GM20431 (cell line): ENCODE results near the gene SOX8.

ENCODE experiments used
- in situ Hi-C: fragments of 300-500 bp; cut with MseI, MboI; formaldehyde crosslinking; loops from one replicate; pipeline ENCODE4 v1.15.0; 2020; ENCODE audit warnings: low sequenced_read_pairs; ENCODE audit not compliant: unreplicated experiment

The SOX8 gene

DNA sequence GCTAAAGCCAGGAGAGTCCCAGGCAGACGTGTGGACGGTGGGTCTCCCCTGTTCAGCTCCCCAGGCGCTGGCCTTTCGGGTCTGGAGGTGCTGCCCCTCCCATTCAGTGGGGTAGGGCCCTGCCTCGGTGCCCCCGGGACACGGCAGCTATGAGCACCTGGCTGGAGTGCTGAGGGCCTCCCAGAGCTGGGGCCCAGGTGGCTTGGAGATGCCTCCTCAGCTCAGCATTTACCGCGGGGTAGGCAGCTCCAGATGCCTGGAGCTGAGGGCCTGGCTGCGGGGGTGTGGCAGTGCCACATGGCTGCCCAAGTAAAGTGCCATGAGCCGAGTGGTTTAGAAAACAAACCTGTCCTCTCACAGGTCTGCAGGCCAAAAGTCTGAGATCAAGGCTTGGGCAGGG is 19.5 kb downstream of the SOX8 start:
- in situ Hi-C loops: no loop called here

DNA sequence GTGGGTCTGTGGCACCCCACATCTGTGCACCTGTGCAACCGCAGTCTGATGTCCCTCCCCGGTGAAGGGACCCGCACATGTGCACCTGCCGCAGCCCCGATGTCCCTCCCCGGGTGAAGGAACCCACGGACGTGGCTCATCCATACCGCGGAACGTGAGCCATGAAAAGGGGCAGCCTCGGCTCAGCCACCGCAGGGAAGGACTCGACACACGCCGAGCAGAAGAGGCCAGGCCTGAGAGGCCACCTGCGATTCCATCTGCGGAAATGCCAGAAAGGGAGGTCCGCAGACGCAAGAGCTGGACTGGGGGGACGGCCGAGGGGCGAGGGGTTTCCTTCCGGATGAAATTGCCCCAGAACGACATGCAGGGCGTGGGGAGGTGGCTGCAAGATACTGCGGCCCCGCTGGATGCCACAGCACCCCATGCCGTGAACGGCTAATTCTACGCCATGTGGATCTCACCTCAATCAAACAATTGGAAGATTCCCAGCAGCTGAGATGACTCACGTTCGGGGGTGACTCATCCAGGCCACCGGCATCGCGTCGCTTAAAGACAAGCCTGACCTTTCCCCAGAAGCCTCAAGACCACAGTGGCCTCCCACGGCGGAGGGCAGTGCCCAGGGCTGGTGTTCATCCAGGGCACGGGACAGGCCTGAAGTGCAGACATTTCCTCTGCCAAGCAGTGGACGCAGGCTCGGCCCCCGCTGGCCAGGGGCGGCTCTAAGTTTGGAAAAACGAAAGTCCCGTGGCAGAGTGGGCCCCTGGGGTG is 21.0 kb downstream of the SOX8 start:
- in situ Hi-C loops: no loop called here

DNA sequence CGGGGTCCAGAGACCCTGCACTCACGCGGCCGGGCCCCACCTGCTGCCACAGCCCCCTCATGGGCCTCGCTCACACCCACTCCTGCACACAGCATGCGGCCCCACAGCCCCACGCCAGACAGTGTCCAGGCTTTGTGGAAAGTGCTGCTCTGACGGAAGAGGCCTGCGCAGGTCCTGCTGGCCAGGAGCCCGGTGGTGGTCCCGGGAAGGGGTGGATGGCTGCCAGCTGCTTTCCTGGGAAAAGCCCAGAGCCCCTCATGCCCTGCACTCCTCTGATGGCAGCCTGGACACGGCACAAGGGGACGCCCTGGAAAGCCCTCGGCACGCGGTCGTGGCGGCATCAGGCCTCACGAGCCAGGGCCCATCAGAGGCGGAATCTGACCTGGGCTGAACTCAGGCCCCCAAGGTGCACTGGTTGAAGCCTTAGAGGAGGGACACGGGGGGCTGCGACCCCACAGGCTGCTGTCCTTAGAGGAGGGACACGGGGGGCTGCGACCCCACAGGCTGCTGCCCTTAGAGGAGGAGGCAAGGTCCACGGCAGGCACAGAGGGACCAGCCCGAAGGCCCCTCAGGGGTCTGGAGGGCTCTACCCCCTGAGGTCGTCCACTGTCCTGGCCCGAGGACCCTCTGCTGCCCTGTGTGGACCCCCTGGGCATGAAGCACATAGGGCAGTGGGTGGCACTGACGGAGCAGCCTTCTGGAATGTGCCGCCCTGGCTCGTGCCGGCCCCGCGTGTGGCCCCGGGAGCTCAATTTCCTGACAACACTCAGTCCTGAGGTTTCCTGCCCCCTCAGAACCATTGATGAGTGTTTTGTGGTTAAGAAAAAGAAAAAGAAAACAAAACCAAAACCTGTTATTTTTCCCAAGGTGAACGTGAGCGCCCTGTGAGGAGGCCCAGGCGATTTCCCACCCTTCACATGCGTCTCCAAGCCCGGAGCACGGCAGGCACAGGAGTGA is 22.1 kb downstream of the SOX8 start:
- in situ Hi-C loops: no loop called here

DNA sequence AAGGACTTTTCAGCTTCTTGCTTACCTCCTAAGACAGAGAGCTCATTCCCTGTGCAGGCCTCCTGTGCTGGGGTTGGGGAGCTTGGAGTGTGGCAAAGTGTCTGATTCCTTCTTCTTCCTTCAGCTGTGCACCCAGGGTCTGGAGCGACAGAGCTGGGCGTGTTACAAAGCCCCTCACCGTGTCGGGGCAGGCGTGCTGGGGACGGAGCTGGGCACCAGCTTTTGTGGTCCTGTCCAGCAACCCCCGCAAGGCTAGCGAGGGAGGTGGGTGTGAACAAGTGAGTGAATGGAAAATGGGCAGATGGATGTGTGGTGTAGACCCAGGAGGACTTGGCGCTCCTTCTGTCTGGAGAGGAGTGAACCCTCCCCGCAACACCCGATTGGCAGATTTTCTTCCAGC is 23.7 kb downstream of the SOX8 start:
- in situ Hi-C loops: no loop called here

DNA sequence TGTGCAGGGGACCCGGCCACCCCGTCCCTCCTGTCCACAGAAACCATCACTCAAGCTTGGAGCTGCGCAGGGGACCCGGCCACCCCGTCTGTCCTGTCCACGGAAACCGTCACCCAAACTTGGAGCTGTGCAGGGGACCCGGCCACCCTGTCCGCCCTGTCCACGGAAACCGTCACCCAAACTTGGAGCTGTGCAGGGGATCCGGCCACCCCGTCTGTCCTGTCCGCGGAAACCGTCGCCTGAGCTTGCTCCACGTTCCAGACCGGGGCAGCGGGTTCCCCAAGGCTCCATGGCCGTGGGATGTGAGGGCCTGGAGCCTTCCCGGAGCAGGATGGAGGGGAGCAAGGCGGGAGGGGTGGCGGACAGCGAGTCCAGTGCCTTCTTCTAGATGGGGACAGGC is 25.2 kb downstream of the SOX8 start:
- in situ Hi-C loops: no loop called here

DNA sequence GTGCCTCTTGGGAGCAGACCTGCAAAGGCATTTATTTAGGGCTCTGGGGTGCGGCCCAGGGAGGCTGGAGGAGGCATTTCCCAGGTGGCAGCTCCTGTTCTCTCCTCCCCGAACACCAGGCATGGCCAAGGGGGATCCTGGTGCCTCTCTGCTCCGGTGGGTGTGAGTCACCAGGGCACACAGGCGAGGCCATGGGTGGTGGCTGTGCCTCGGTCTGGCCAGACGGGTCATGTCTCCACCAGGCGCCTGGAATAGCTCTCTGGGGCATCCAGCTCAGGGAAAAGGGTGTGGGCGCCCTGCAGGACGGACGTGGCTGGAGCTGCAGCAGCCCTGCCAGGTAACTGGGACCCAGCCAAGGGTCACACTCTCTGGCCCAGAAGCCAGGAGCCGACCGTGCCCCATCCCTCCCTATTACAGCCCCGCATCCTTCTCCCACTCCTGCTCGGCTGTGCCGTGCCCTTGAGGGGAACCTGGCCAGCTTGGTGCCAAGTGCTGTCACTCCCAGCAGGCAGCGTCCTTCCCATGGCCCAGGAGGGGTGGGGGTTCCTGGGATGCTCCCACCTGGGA is 25.8 kb downstream of the SOX8 start:
- in situ Hi-C loops: no loop called here

DNA sequence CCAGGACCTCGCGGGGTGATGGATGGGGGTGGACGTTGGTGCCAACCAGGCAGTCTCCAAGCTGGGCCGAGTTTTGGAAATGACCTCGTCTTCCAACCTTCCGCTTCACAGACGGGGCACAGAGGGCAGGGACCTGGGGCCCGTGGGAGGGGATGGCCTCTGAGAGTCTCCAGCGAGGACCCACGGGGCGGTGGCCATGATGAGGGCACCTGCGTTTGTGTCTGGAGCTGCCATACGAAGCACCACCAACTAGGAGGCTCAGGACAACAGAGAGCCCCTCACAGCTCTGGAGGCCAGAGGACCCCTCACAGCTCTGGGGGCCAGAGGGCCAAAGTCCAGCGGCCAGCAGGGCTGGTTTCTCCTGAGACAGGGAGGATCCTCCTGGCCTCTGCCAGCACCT is 26.5 kb downstream of the SOX8 start:
- in situ Hi-C loops: no loop called here

DNA sequence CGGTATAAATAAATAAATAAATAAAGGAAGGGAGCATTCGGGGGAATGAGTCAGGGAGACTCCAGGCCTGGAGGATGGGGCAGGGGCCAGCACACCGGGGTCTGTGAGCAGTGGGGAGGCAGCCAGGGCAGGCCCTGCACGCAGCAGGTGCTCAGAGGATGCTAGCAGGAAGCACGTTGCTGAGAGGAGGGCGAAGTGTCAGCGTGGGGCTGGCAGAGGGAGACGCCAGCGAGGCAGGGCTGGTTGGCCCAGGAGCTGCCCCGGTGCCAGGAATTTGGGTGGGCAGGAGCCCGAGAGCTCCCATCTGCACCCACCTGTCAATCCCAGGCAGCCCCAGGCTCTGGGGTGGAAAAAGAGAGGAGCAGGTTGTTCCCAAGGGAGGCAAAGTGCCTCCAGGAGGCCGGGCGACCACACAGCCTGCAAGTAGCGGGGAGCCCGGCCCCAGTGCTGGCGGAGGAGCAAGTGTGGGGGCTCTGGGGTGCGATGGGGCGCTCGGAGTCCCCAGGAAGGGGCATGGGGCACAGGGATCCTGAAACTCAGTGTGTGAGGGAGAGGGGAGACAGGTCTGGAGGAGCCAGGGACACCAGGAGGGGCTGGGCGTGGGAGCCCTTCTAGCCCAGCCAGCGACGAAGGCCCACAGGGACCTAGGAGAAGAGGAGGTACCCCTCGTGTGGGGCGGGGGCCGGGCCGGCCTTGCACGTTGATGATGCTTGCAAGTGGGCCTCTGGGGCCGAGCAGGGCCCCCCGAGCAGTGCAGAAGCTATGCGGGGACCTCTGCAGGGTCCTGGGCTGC is 28.0 kb downstream of the SOX8 start:
- in situ Hi-C loops: no loop called here

DNA sequence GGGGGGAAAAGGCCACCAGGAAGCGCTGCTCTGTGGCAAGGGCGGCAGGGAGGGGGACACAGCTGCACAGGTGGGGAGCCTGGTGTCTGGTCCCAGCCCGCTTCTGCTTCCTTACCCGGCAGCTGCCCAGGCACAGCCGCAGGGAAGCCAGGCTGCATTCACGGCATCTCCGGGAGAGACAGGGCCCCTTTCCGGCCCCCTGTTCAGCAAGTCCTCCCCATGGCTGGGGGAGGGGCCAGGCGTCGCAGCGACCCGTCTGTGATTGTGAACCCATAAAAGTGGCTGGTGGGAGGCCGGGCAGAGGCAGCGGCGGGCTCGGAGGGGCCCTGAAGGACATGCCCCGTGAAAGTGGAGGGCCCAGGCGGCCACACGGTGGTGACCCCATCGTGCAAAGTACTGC is 28.7 kb downstream of the SOX8 start:
- in situ Hi-C loops: no loop called here

DNA sequence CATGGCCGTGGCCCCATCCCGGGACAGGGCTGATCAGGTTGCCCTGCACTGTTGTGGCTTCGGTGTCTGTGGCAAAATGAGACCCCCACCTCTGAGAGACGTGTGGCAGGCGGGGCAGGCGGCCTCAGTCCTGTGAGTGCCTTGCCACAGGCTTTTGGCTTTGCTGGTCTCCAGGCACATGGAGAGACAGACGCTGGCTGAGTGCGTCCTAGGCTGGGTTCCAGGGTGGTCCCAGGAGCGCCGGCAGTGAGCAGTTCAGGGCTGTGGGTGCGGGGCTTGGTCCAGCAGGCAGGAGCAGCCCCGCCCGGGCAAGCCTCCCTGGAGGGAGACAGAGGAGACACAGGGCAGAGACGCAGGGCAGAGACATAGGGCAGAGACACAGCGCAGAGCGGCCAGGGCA is 29.2 kb downstream of the SOX8 start:
- in situ Hi-C loops: no loop called here

DNA sequence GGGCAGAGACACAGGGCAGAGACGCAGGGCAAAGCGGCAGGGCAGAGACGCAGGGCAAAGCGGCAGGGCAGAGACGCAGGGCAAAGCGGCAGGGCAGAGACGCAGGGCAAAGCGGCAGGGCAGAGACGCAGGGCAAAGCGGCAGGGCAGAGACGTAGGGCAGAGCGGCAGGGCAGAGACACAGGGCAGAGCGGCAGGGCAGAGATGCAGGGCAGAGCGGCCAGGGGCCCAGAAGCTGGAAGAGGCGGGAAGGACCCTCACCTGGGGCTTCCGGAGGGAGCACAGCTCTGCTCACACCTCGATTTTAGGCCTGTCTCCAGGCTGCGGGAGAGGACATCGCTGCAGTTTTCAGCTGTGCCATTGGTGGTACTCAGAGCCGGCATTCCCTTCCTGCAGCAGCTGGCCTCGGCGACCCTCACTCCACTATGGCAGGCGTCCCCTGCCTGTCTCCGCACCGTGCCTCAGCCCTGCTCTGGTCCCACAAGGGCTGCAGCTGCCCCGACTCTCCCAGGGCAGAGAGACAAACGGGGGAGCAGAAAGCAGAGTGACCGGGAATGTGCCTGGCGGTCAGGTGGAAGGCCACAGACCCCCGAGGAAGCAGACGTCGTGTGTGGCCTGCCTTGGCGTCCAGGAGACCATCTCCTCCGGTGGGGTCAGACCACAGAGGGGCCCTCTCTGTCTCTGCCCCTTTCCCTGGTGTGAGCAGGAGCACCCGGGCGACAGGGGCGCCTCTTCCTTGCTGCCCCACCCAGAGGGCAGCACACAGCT is 29.9 kb downstream of the SOX8 start:
- in situ Hi-C loops: no loop called here

DNA sequence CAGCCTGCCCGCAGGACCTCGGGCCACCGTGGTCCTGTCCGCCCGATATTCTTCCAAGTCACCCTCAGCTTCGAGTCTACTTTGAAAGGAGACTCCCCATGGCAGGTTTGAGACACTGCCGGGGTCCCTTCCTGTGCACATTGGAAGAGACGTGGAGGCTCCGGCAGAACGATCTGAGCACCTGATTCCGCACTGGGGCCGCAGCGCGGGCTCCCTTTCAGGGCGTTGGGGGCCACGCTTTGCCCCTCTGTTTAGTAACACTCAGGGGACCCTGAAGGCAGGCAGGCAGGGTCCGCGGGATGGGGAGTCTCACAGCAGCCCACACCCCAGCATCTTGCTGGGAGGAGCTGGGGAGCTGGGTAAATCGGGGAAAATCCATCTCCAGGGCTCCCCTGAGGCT is 30.6 kb downstream of the SOX8 start:
- in situ Hi-C loops: no loop called here

DNA sequence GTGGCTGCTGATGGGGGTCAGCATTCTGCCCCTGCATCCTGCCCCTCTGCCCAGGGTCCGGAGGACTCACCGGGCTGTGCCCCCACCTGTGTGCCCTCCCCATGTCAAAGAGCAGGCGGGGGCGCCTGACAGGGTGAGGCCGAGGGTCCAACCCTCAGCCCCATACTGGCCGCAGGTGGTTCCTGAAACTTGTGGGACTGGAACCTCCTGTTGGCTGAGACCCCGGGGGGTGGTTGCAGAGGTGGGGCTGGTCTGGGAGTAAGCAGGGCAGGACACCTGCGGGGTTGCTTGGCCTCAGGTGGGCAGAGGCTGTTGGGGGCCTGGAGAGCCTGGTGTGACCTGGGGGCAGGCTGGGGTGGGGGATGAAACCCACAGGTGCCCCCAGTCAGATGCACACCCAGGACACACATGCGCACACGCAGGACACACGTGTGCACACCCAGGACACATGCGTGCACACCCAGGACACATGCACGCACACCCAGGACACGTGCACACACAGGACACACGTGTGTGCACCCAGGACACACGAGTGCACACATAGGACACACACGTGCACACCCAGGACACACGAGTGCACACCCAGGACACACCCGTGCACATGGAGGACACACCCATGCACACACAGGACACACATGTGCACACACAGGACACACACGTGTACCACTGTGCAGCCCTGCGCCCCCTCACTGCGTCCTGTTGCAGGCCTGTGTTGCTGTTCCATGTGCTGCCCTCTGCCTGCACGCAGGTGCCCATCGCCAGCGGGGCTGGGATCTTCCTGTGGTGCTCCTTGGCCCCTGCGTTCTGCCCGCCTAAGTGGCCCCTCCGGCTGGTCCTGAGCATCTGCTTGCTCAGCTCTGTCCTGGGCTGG is 31.4 kb downstream of the SOX8 start:
- in situ Hi-C loops: no loop called here

DNA sequence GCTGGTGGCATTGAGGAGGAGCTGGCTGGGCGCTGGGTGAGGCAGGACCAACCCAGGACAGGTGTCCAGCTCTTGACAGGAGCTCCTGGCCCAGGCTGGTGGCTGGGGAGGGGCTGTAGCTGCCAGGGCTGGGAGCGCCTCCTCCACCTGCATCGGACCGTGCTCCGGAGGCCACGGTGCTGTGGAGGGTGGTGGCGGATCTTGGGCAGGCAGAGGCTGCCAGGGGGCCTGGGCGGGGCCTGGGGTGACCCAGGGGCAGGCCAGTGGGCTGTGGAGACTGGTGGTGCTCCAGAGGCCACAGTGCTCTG is 32.0 kb downstream of the SOX8 start:
- in situ Hi-C loops: no loop called here

DNA sequence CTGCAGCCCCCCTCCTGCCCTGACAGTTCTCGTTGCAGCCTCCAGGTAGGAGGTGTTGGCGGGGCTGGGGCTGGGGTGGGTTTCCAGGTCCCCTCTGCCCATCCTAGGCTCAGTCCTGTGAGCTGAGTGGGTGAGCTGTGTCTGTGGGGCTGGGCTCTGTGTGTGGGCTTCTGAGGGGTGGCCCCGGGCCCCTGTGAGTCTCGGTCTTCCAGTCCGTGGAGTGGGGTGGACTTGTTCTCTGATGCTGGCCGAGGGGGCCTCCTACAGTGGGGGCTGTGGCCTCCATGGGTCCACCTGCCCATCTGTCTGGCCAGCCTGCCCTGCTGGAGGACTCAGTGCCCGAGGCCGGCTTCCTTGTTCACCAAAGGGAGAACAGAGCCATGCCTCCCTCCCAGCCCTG is 32.7 kb downstream of the SOX8 start:
- in situ Hi-C loops: no loop called here

DNA sequence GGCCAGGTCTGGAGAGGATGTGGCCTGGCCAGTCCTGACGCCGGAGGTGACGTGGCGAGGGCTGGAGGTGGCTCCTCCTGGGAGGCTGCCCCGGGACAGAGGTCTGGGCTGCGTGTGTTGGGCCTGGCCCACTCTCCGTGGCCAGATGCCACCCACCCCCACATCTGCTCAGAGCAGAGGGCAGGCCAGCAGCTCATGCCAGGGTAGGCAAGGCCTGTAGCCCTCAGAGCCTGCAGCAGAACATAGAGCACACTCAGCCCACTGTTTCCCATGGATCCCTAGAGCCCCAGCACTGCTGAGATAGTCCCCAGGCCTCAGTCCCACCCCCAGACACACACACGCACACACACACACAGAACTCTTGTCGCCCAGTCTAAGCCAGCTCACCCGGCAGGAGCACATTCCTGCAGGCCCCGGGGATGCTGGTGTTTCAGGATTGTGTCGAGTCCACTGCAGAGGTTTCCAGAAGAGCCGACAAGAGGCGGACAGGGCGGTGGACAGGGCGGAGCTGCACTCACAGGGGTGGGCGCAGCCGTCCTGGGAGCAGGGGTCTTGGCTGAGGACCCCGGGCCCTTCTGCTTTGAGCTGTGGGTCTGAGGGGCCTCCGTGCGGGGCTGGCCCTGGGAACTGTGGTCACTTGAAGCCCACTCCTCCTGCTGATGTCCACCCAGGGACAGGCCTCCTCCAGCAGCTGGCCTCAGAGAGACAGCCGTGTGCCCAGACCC is 33.4 kb downstream of the SOX8 start:
- in situ Hi-C loops: no loop called here

DNA sequence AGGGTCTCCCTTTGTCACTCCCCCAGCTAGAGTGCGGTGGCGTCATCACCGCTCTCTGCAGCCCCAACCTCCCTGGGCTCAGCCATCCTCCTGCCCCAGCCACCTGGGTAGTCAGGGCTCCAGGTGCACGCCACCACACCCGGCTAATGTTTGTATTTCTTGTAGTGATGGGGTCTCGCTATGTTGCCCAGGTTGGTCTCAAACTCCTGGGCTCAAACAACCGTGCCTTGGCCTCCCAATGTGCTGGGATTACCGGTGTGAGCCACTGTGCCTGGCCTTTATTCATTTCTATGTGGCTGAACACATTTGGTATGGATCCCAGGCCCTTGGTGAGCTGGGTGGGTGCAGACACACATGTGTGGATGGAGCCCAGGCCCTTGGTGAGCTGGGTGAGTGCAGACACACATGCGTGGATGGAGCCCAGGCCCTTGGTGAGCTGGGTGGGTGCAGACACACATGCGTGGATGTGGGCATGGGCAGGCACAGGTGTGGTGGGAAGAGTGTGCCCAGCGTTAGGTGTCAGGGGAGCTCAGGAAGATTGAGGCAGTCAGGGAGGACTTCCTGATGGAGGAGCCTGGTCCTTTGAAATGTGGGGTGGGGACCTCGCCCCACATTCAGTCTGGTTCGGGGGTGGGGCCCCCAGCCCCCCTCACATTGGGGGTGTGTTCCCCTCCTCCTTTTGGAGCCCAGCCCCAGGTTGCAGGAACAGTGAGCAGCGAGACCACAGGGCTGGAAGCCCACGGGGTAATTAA is 37.1 kb downstream of the SOX8 start:
- in situ Hi-C loops: no loop called here
